RKO (cell line): ENCODE results near the gene MEGF9.

Source experiments
- DNase-seq: peaks from one replicate; pipeline ENCODE4 v3.0.0-alpha.2; 2016; ENCODE audit warnings: low spot score

The MEGF9 gene

GRCh38 chr9:120705174-120705573 lies 9.1 kb downstream of the MEGF9 start:
- DNase-seq: no peak

- no peak for DNase-seq
These were observed 12.2 kb downstream of the MEGF9 start for GRCh38 chr9:120702075-120702474.

- DNase-seq: no peak
These were observed 13.0 kb downstream of the MEGF9 start for GRCh38 chr9:120701248-120701647.

GRCh38 chr9:120698766-120699165 lies 15.5 kb downstream of the MEGF9 start:
- no peak for DNase-seq

- no peak for DNase-seq
These were observed 16.8 kb downstream of the MEGF9 start for GRCh38 chr9:120697448-120697847.

GRCh38 chr9:120696551-120697230 lies 17.6 kb downstream of the MEGF9 start:
- no peak for DNase-seq

GRCh38 chr9:120694559-120694958 lies 19.7 kb downstream of the MEGF9 start:
- no peak for DNase-seq

GRCh38 chr9:120693700-120694008 lies 20.6 kb downstream of the MEGF9 start:
- no peak for DNase-seq

- no peak for DNase-seq
These were observed 21.2 kb downstream of the MEGF9 start for GRCh38 chr9:120692901-120693699.

GRCh38 chr9:120690372-120690771 lies 23.9 kb downstream of the MEGF9 start:
- DNase-seq: no peak

- no peak for DNase-seq
These were observed 24.4 kb downstream of the MEGF9 start for GRCh38 chr9:120689860-120690259.

- DNase-seq: no peak
These were observed 25.5 kb downstream of the MEGF9 start for GRCh38 chr9:120688758-120689157.

GRCh38 chr9:120683150-120683549 lies 31.1 kb downstream of the MEGF9 start:
- no peak for DNase-seq

GRCh38 chr9:120681121-120681520 lies 33.1 kb downstream of the MEGF9 start:
- no peak for DNase-seq

- DNase-seq: no peak
These were observed 33.7 kb downstream of the MEGF9 start for GRCh38 chr9:120680579-120680978.

GRCh38 chr9:120680161-120680560 lies 34.1 kb downstream of the MEGF9 start:
- no peak for DNase-seq

GRCh38 chr9:120677965-120678364 lies 36.3 kb downstream of the MEGF9 start:
- no peak for DNase-seq

- no peak for DNase-seq
These were observed 37.4 kb downstream of the MEGF9 start for GRCh38 chr9:120676767-120677402.

GRCh38 chr9:120668399-120668798 lies 45.9 kb downstream of the MEGF9 start:
- no peak for DNase-seq

- DNase-seq: no peak
These were observed 50.3 kb downstream of the MEGF9 start for GRCh38 chr9:120663950-120664349.

GRCh38 chr9:120663380-120663779 lies 50.9 kb downstream of the MEGF9 start:
- no peak for DNase-seq

- DNase-seq: no peak
These were observed 51.8 kb downstream of the MEGF9 start for GRCh38 chr9:120662513-120662912.

GRCh38 chr9:120659676-120660075 lies 54.6 kb downstream of the MEGF9 start:
- no peak for DNase-seq
